Activated CD4-positive, alpha-beta memory T cell treated with anti-CD3 and anti-CD28 coated beads, Interleukin-2, amount 10 ng/mL, durations not matched to agents 7 days and 5 days (primary cell): ENCODE data around the gene ECHS1. TPM values are rescaled to one million over a fixed set of nuclear protein-coding genes. Genes with fewer than 3 reads are reported as not detected.

Experiments
- CTCF ChIA-PET: fragments of 350-600 bp; sonication (Branson Sonifier 250); formaldehyde crosslinking; loops from one replicate; lab custom pipeline; 2021; ENCODE audit warnings: antibody characterized with exemption, inconsistent platforms; lab: Charles Lee
- POLR2A ChIA-PET: fragments of 350-600 bp; sonication (Branson Sonifier 250); formaldehyde crosslinking; loops from one replicate; lab custom pipeline; 2021; ENCODE audit warnings: antibody characterized with exemption; lab: Charles Lee
- DNase-seq: peaks from one replicate; pipeline ENCODE4 v3.0.0-alpha.2; 2020
- H3K27ac Mint-ChIP-seq: one replicate; pipeline ENCODE4 v1.8.0; 2021; ENCODE audit warnings: mild to moderate bottlenecking, mixed read lengths
- H3K27me3 Mint-ChIP-seq: one replicate; pipeline ENCODE4 v1.8.0; 2021; ENCODE audit warnings: mixed read lengths
- H3K36me3 Mint-ChIP-seq: one replicate; pipeline ENCODE4 v1.8.0; 2021; ENCODE audit warnings: low read depth, mixed read lengths
- H3K4me1 Mint-ChIP-seq: one replicate; pipeline ENCODE4 v1.8.0; 2021; ENCODE audit warnings: mixed read lengths
- H3K4me3 Mint-ChIP-seq: one replicate; pipeline ENCODE4 v1.8.0; 2021; ENCODE audit warnings: mild to moderate bottlenecking, mixed read lengths
- H3K9me3 Mint-ChIP-seq: one replicate; pipeline ENCODE4 v1.8.0; 2021; ENCODE audit warnings: mixed read lengths
- total RNA-seq, 2 experiments: library from RNA; stranded (reverse); gene quantifications; one replicate each; pipeline ENCODE4 v1.2.3, GENCODE V29; 2021

ECHS1 gene
- total RNA-seq, 2 experiments from 2014 or later = 31.3 to 31.6 TPM

DNA sequence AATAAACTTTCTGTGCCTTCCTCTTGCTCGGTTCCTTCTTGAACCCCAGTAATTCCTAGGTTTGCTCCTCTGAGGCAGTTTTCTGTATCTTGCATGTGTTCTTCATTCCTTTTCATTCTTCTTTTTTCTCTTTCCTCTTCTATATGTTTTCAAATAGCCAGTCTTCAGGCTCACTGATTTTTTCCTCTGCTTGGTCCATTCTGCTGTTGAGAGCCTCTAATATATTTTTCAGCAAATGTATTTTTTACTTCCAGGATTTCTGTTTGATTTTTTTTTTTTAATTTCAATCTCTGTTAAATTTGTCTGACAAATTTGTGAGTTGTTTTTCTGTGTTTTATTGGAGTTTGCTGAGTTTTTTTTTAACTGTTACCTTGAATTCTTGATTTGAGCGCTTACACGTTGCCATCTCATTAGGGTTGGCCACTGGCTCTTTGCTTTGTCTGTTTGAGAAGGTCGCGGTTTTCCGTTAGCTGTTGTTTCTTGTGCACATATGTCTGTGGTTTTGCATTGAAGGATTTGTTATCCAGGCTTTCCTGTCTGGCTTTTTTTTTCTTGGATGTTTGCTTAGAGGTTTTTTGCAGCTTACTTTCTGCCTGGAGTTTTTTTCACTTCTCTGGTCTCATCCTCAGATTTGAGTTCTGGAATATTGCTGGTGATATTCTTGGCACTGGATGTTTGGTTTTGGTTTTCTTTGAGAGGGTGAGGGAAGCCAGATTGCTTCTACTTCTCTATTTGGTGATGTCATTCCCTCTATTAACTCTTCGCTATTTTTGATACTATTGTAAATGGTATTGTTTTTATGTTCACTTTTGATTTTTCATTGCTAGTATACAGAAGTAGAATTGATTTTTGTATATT is 38.6 kb upstream of the ECHS1 start:
- no peak for DNase-seq
- Mint-ChIP-seq H3K4me1 (peaks cover 12% of the 10 kb centered on the region), H3K27ac (no peak overlapping the region), H3K4me3 (no peak overlapping the region), H3K27me3 (no peaks in the 10 kb centered on the region), H3K36me3 (peaks cover 89% of the 10 kb centered on the region), H3K9me3 (peaks cover 43% of the 10 kb centered on the region)
- ChIA-PET POLR2A (no interaction called here), CTCF (interaction anchor here (1.1 kb wide), 1 partner anchor 82 kb away, joined by 3 read pairs; no protein-coding TSS in a partner anchor)

DNA sequence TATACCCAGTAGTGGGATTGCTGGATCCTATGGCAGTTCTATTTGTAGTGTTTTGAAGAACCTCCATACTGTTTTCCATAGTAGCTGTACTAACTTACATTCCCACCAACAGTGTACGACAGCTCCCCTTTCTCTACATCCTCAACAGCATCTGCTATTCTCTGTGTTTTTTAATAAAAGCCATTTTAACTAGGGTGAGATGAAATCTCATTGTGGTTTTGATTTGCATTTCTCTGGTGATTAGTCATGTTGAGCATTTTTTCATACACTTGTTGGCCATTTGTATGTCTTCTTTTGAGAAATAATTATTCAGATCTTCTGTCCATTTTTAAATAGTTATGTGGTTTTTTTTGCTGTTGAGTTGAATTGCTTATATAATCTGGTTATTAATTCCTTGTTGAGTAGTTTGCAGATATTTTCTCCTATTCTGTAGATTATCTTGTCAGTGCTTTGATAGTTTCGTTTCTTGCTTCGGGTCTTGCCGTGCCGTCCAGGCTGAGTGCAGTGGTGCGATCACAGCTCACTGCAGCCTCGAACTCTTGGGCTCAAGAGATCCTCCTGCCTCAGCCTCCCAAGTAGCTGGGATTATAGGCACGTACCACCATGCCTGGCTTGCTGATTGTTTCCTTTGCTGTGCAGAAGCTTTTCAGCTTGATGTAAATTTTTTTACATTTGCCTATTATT is 32.8 kb upstream of the ECHS1 start:
- CTCF ChIA-PET = interaction anchor here (1.0 kb wide), 1 partner anchor 76 kb away, joined by 3 read pairs; no protein-coding TSS in a partner anchor
- peak overlapping the region; percentile 62 for H3K27ac Mint-ChIP-seq
- H3K4me1 Mint-ChIP-seq = peaks cover 46% of the 10 kb centered on the region
- H3K36me3 Mint-ChIP-seq = peaks cover 83% of the 10 kb centered on the region
- POLR2A ChIA-PET = interaction anchor here (1.0 to 1.3 kb wide), 2 partner anchors 16 to 76 kb away, joined by 3 to 4 read pairs; no protein-coding TSS in a partner anchor
- H3K9me3 Mint-ChIP-seq = peaks cover 19% of the 10 kb centered on the region
- H3K27me3 Mint-ChIP-seq = no peaks in the 10 kb centered on the region
- DNase-seq = no peak
- H3K4me3 Mint-ChIP-seq = no peak overlapping the region

DNA sequence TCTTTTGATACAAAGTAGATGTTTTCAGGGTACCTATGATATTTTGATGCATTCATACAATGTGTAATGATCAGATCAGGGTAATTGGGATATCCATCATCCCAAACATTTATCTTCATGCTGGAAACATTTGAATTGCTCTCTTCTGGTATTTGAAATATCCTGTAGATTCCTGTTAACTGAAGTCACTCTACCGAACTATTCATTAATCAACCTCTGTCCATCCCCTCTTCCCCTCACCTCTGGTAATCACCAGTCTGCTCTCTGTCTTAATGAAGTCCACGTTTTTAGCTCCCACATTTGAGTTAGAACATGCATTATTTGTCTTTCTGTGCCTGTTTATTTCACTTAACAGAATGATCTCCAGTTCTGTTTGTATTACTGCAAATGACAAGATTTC is 32.1 kb upstream of the ECHS1 start:
- Mint-ChIP-seq H3K27ac (no peak overlapping the region), H3K27me3 (no peaks in the 10 kb centered on the region), H3K4me3 (no peak overlapping the region), H3K36me3 (peaks cover 81% of the 10 kb centered on the region), H3K9me3 (peaks cover 17% of the 10 kb centered on the region), H3K4me1 (peaks cover 53% of the 10 kb centered on the region)
- DNase-seq = no peak
- CTCF ChIA-PET = interaction anchor here (1.0 kb wide), 1 partner anchor 76 kb away, joined by 3 read pairs; no protein-coding TSS in a partner anchor
- POLR2A ChIA-PET = interaction anchor here (1.0 to 1.3 kb wide), 2 partner anchors 15 to 76 kb away, joined by 3 to 4 read pairs; no protein-coding TSS in a partner anchor

DNA sequence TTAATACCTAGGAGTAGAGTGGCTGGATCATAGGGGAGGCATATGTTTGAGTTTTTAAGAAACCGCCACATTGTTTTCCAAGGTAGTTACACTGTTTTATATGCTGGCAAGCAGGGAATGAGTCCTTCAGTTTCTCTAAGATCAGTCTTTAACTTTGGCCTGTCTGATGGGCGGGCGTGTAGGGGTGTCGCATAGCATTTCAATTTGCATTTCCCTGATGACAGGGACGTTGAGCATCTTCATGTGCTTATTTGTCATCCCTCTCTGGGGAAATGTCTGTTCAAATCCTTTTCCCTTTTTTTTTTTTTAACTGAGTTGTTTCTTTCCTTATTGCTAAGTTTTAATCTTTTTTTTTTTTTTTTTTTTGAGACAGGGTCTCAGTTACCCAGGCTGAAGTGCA is 30.6 kb upstream of the ECHS1 start:
- H3K36me3 Mint-ChIP-seq = peaks cover 80% of the 10 kb centered on the region
- no peaks in the 10 kb centered on the region for H3K27me3 Mint-ChIP-seq
- ChIA-PET POLR2A (no interaction called here), CTCF (interaction anchor here (0.6 kb wide), 1 partner anchor 104 kb away, joined by 3 read pairs; no protein-coding TSS in a partner anchor)
- H3K4me1 Mint-ChIP-seq = peaks cover 59% of the 10 kb centered on the region
- H3K9me3 Mint-ChIP-seq = peaks cover 6% of the 10 kb centered on the region
- DNase-seq = no peak
- H3K27ac Mint-ChIP-seq = no peak overlapping the region
- no peak overlapping the region for H3K4me3 Mint-ChIP-seq

DNA sequence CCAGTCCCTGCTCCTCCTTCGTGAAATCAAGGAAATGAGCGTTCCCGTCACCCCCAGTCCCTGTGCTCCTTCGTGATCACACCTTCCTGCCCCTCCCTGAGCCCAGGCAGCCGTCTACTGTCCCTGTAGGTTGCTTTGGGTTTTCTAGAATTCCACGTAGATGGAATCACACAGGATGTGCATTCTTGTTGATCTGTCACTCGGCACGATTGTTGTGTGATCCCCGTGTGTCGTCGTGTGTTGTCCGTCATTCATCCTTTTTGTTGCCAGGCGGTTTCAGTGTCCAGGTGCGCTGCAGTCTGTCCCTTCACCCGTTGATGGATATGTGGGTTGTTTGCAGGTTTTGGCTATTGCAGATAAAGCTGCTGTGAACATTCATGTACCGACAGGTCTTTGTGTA is 30.2 kb upstream of the ECHS1 start:
- Mint-ChIP-seq H3K27ac (no peak overlapping the region), H3K27me3 (no peaks in the 10 kb centered on the region), H3K36me3 (peaks cover 80% of the 10 kb centered on the region), H3K4me3 (no peak overlapping the region), H3K9me3 (peaks cover 3% of the 10 kb centered on the region), H3K4me1 (peaks cover 59% of the 10 kb centered on the region)
- POLR2A ChIA-PET = no interaction called here
- CTCF ChIA-PET = interaction anchor here (0.6 kb wide), 1 partner anchor 103 kb away, joined by 3 read pairs; no protein-coding TSS in a partner anchor
- no peak for DNase-seq

DNA sequence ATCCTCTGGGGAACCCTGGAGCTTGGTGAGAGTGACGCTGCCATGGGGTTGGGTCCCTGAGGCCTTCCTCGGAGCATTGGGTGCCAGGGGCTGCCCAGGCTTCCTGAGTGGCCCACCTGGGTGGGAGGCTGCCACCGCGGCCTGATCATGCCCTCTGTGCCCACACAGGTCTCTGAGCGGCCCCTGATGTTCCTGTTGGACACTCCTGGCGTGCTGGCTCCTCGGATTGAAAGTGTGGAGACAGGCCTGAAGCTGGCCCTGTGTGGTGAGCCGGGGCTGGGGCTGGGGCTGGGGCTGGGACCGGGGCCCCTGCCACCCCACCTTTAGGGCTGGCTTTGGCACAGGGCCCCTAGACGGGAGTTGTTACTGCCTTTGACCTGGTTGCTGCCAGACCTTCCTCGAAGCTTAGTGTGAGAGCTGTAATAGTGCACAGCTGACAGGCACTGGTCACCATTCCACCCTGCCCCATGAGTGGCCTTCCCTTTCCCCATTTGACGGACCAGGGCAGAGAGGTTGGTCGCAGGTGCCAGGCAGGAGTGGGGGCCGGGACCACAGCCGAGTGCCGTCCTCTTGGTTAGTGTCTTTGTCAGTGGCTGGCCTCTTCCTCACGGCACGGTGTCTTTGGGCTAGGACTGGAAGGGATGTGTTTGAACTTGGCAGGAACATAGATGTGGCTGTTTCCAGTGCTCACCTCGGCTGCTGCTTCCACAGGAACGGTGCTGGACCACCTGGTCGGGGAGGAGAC is 29.0 kb upstream of the ECHS1 start:
- peaks cover 80% of the 10 kb centered on the region for H3K36me3 Mint-ChIP-seq
- CTCF ChIA-PET = interaction anchor here (1.0 to 1.2 kb wide), 2 partner anchors 11 to 73 kb away, joined by 4 to 5 read pairs; no protein-coding TSS in a partner anchor
- POLR2A ChIA-PET = interaction anchor here (1.4 to 2.7 kb wide), 3 partner anchors 12 to 45 kb away, joined by 3 to 15 read pairs (median 4); no protein-coding TSS in a partner anchor
- no peak for DNase-seq
- H3K4me1 Mint-ChIP-seq = peaks cover 61% of the 10 kb centered on the region
- H3K27me3 Mint-ChIP-seq = no peaks in the 10 kb centered on the region
- H3K4me3 Mint-ChIP-seq = no peak overlapping the region
- peak overlapping the region; percentile 12 for H3K27ac Mint-ChIP-seq
- H3K9me3 Mint-ChIP-seq = no peaks in the 10 kb centered on the region

DNA sequence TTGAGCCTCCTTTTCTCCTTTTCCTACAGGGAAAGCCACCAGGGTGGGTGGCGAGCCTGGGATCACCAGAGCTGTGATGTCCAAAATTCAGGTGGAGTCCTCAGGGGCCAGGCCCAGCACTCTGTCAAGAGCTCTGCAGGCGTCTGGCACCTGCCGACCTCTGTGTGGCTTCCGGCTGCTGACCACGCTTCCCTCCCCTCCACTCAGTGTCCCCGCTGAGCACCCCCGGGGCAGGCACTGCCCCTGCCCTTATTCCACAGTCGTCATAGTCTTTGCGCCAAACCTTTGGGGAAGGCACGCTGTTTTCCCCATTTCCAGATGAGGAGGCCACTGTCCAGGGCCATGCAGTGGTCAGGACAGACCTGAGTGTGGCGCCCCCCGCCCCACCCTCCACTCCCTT is 28.3 kb upstream of the ECHS1 start:
- CTCF ChIA-PET = interaction anchor here (1.0 to 1.2 kb wide), 4 partner anchors 10 to 172 kb away, joined by 3 to 5 read pairs (median 4); no protein-coding TSS in a partner anchor
- Mint-ChIP-seq H3K27me3 (no peaks in the 10 kb centered on the region), H3K4me3 (no peak overlapping the region), H3K4me1 (peaks cover 63% of the 10 kb centered on the region), H3K27ac (peak overlapping the region; percentile 80), H3K9me3 (no peaks in the 10 kb centered on the region), H3K36me3 (peaks cover 80% of the 10 kb centered on the region)
- no peak for DNase-seq
- POLR2A ChIA-PET = interaction anchor here (1.1 to 2.7 kb wide), 4 partner anchors 11 to 137 kb away, joined by 3 to 15 read pairs (median 4); no protein-coding TSS in a partner anchor

DNA sequence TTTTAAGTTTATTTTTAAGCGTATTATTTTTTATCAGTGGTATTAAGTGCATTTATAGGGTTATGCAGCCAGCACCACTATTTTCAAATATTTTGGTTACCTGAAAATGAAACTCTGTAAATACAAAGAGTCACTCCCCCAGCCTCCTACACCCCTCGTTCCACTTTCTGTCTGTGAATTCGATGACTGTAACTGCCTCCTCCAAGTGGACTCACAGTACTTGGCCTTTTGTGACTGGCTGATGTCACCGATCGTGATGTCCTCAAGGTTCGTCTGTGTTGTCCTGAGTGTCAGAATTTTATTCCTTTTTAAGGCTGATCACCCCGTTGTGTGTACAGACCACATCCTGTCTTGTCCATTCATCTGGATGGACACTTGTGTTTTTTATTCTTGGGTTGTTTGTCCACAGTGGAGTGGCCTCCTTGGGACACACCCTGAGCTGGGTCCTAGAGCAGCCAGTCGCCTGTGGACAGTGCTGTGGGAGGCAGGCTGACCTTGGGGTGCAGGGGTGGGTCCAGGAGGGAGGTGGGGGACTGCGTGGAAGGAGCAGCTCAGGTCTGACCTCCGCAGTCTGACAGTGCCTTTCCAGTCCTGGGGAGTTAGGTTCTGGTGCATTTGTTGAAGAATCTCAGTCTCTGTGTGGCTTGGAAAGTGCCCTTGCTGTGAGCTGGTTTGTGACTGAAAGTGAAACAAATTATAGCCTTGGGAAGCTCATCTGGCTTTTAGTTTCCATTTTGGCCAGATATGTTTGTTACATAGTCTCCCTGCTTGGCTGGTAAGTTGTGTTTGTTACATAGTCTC is 27.7 kb upstream of the ECHS1 start:
- H3K4me1 Mint-ChIP-seq = peaks cover 62% of the 10 kb centered on the region
- H3K4me3 Mint-ChIP-seq = no peak overlapping the region
- H3K27me3 Mint-ChIP-seq = no peaks in the 10 kb centered on the region
- no peaks in the 10 kb centered on the region for H3K9me3 Mint-ChIP-seq
- ChIA-PET CTCF (interaction anchor here (1.0 to 1.2 kb wide), 4 partner anchors 10 to 173 kb away, joined by 3 to 5 read pairs (median 4); no protein-coding TSS in a partner anchor), POLR2A (interaction anchor here (1.1 to 2.7 kb wide), 4 partner anchors 11 to 136 kb away, joined by 3 to 15 read pairs (median 4); no protein-coding TSS in a partner anchor)
- DNase-seq = no peak
- H3K36me3 Mint-ChIP-seq = peaks cover 76% of the 10 kb centered on the region
- H3K27ac Mint-ChIP-seq = peak overlapping the region; percentile 80

DNA sequence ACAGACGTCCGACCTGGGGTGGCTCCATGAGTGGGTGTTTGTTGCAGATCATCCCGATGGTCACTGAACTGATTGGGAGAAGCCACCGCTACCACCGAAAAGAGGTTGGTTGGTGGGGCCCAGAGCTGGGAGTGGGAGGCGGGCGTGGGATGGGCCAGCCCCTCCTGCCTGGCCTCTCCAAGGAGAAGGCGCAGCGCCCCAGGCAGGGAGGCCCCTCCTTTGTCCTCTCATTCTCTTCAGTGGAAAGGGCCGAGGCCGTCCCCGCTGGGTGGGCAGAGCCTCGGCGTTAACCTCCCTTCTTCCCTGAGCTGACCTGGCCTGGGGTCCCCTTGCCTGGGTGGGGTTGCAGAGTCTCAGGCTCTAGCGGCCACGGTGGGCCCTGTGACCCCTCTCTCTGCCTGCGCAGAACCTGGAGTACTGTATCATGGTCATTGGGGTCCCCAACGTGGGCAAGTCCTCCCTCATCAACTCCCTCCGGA is 26.0 kb upstream of the ECHS1 start:
- Mint-ChIP-seq H3K4me1 (peaks cover 65% of the 10 kb centered on the region), H3K27ac (no peak overlapping the region), H3K27me3 (no peaks in the 10 kb centered on the region), H3K4me3 (no peak overlapping the region), H3K36me3 (peaks cover 72% of the 10 kb centered on the region), H3K9me3 (no peaks in the 10 kb centered on the region)
- no peak for DNase-seq
- ChIA-PET CTCF (no interaction called here), POLR2A (interaction anchor here (0.7 to 1.6 kb wide), 3 partner anchors 9 to 24 kb away, joined by 3 to 4 read pairs (median 3); no protein-coding TSS in a partner anchor)

DNA sequence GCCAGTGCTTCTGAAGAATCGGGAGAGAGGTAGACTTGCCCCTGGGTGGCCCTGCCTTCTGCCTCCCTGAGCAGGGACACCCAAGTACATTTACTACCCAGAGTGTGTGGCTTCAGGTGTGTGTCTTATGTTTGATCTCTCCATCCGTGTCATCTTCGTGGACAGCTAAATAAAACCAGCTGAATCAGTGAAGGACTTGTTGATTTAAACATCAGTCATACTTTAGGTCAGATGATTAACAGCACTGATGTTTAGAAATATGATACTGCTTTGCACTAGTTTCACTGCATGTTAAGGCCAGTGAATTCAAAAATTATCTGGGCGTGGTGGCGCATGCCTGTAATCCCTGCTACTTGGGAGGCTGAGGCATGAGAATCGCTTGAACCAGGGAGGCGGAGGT is 24.8 kb upstream of the ECHS1 start:
- ChIA-PET POLR2A (interaction anchor here (1.0 to 1.6 kb wide), 2 partner anchors 8 to 22 kb away, joined by 3 to 4 read pairs; no protein-coding TSS in a partner anchor), CTCF (interaction anchor here (0.6 kb wide), 1 partner anchor 174 kb away, joined by 4 read pairs; no protein-coding TSS in a partner anchor)
- DNase-seq = no peak
- Mint-ChIP-seq H3K27me3 (no peaks in the 10 kb centered on the region), H3K27ac (no peak overlapping the region), H3K36me3 (peaks cover 65% of the 10 kb centered on the region), H3K4me1 (peaks cover 67% of the 10 kb centered on the region), H3K9me3 (no peaks in the 10 kb centered on the region), H3K4me3 (no peak overlapping the region)

DNA sequence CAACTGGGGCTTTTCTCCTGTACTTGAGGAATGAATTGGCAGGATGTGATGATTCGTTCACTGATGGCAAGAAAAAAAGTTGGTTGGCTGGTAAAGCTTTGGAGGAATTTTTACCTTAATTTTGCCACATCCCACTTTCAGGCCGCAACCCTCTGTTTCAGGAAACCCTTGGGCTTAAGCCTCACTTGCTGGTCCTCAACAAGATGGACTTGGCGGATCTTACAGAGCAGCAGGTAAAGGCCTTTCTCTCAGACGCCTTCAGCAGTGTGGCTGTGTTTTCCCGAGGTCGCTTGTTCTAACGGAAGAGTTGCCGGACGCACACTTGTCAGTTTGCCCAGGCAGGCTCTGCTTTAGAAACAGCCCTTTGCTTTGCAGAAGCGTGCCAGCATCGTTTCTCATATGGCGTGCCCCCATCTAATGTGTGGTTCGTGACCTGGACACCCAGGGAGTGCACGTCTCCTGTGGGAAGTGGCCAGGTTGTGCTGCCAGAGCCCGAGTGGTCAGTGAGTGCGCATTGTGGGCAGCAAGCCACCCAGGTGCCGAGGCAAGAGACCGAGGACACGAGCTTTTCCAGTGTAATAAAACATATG is 23.0 kb upstream of the ECHS1 start:
- Mint-ChIP-seq H3K9me3 (no peaks in the 10 kb centered on the region), H3K4me3 (no peak overlapping the region), H3K4me1 (peaks cover 68% of the 10 kb centered on the region), H3K27ac (no peak overlapping the region), H3K36me3 (peaks cover 51% of the 10 kb centered on the region), H3K27me3 (no peaks in the 10 kb centered on the region)
- ChIA-PET POLR2A (interaction anchor here (2.2 kb wide), 1 partner anchor 26 kb away, joined by 6 read pairs; no protein-coding TSS in a partner anchor), CTCF (no interaction called here)
- no peak for DNase-seq
